Measurements from ENCODE around the gene RASGRF1.
"Not testable (repeated sequence)": the region's sequence is repeated elsewhere in the genome, so short reads cannot be mapped to it uniquely, and the experiment has no call there.

The RASGRF1 gene

GRCh38 chr15:79090487-79091203 is at the start of gene RASGRF1:
RASGRF1 (minus strand) TSS chr15:79090780; CDS start chr15:79090498, 282 bp downstream.
- DNase-seq: no peak

- no peak for DNase-seq
Measured at GRCh38 chr15:79136434-79137046, 46.0 kb upstream of the RASGRF1 start.

GRCh38 chr15:79133309-79133708 is 42.7 kb upstream of the RASGRF1 start:
- DNase-seq: no peak

- DNase-seq: no peak
Measured at GRCh38 chr15:79132770-79133169, 42.2 kb upstream of the RASGRF1 start.

GRCh38 chr15:79132361-79132760 is 41.8 kb upstream of the RASGRF1 start:
- DNase-seq: no peak

- no peak for DNase-seq
Measured at GRCh38 chr15:79130535-79131130, 40.1 kb upstream of the RASGRF1 start.

GRCh38 chr15:79129235-79129634 is 38.7 kb upstream of the RASGRF1 start:
- DNase-seq: no peak

GRCh38 chr15:79128556-79128955 is 38.0 kb upstream of the RASGRF1 start:
- no peak for DNase-seq

- DNase-seq: no peak
Measured at GRCh38 chr15:79124388-79124787, 33.8 kb upstream of the RASGRF1 start.

GRCh38 chr15:79122991-79123390 is 32.4 kb upstream of the RASGRF1 start:
- no peak for DNase-seq

GRCh38 chr15:79122391-79122790 is 31.8 kb upstream of the RASGRF1 start:
- no peak for DNase-seq

- no peak for DNase-seq
Measured at GRCh38 chr15:79121571-79121970, 31.0 kb upstream of the RASGRF1 start.

GRCh38 chr15:79117442-79118204 is 27.0 kb upstream of the RASGRF1 start:
- no peak for DNase-seq

GRCh38 chr15:79116771-79117170 is 26.2 kb upstream of the RASGRF1 start:
- DNase-seq: no peak

- DNase-seq: no peak
Measured at GRCh38 chr15:79115986-79116665, 25.5 kb upstream of the RASGRF1 start.

GRCh38 chr15:79113831-79114230 is 23.3 kb upstream of the RASGRF1 start:
- no peak for DNase-seq

- not testable (repeated sequence) for DNase-seq
Measured at GRCh38 chr15:79111404-79111803, 20.8 kb upstream of the RASGRF1 start.

GRCh38 chr15:79105141-79105540 is 14.6 kb upstream of the RASGRF1 start:
- no peak for DNase-seq

GRCh38 chr15:79102595-79102994 is 12.0 kb upstream of the RASGRF1 start:
- no peak for DNase-seq

- DNase-seq: no peak
Measured at GRCh38 chr15:79101866-79102581, 11.4 kb upstream of the RASGRF1 start.

GRCh38 chr15:79099692-79100091 is 9.1 kb upstream of the RASGRF1 start:
- DNase-seq: no peak

GRCh38 chr15:79094611-79095021 is 4.0 kb upstream of the RASGRF1 start:
- no peak for DNase-seq
